Measurements from ENCODE around the gene NCK1.

- TF ChIP-seq CTCF (IDR thresholded peaks at IDR 0.05) (no peak), POLR2A (IDR thresholded peaks at IDR 0.05) (no peak)
Observed at GRCh38 chr3:136959599-136959998, 97.6 kb downstream of the NCK1 start.
